HuH-7.5 (cell line): ENCODE data around the gene ATOH8.

Source experiments
- DNase-seq: peaks from one replicate; pipeline ENCODE4 v3.0.0; 2011; ENCODE audit warnings: low spot score

Gene ATOH8

GRCh38 chr2:85786865-85787264, 33.1 kb downstream of the ATOH8 start:
- no peak for DNase-seq

DNA sequence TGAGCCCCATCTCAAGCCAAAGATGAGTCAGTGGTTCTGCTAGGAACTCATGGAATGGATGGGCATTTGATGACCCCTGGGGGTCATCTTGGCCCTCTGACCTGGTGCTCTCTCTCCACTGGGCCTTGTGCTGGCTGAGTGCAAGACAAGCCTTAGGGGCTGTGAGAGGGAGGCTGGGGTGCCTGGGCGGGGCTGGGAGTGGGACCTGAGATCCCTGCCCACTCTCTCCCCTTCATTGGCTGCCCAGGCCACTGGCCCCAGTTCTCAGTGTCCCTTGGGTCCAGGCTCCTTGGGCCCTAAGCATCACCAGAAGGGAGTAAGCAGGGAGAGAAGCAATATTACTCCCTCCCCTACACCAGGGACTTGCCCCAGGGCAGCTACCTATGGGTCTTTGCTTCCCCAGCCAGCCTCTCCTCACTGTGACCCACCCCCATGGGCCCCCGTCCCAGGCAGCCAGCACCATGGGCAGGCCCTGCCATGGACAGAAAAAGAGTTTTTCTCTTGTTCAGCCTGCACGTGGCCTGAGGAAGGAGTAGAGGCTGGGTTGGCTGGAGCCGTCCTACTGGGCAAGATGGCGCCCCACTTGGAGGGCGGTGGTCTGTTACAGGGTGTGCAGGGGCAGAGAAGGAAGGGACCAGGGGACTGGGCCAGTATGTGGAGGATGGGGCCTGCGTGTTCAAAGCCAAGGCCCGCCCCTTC, 33.6 kb downstream of the ATOH8 start:
- no peak for DNase-seq

- no peak for DNase-seq
Observed at GRCh38 chr2:85787981-85788340, 34.2 kb downstream of the ATOH8 start.

DNA sequence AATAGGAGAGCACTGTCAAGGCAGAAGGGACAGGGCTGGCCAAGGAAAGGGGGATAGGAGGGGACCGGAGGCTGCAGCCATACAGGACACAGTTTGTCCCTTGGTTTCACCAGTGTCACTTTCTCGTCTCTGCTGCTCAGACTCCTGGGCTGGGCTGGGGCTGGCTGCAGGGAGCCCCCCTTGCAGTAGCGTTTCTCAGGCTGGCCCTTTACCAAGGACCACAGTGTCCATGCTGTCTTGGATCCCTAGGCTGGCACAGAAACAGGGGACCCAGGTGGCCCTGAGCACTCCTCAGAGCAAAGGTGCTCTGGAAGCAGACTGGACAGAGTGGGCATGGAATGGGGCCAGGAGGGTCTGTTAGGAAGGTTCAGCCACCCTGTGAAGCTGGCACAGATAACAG, 34.8 kb downstream of the ATOH8 start:
- DNase-seq = no peak

- DNase-seq = no peak
Observed at GRCh38 chr2:85789271-85789670, 35.5 kb downstream of the ATOH8 start.

GRCh38 chr2:85790032-85790431, 36.2 kb downstream of the ATOH8 start:
- DNase-seq = no peak

DNA sequence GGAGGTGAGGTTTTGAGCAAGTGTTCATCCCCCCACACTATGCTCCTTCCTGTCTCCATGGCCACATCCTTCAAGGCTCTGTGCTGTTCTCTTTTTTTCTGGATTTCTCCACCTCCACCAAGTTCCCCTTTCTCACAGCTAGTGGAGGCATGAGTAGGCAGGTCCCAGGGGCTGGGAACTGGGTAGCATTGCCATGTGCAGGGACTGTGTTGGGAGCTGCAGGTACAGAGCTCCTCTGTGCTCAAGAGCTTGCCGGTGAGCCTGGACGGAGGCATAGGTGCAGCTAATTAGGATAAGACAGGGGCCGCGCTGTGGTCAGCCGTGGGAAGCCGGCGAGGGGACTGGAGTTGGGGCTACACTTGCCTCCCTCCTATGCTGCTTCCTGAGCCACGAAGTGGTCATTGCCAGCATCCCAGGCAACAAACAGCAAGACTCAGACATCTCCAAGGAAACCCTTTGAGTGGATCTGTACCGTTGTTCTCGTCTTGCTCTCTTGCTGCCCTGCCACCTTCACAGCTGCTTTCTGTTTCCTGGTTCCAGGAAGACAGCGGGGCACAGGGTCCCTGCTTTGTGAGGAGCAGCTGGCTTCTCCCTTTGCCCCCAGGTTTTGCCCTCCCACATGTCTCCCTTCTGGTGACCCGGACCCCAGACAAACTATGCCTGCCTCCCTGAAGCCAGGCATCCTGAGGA, 36.9 kb downstream of the ATOH8 start:
- DNase-seq = no peak

DNA sequence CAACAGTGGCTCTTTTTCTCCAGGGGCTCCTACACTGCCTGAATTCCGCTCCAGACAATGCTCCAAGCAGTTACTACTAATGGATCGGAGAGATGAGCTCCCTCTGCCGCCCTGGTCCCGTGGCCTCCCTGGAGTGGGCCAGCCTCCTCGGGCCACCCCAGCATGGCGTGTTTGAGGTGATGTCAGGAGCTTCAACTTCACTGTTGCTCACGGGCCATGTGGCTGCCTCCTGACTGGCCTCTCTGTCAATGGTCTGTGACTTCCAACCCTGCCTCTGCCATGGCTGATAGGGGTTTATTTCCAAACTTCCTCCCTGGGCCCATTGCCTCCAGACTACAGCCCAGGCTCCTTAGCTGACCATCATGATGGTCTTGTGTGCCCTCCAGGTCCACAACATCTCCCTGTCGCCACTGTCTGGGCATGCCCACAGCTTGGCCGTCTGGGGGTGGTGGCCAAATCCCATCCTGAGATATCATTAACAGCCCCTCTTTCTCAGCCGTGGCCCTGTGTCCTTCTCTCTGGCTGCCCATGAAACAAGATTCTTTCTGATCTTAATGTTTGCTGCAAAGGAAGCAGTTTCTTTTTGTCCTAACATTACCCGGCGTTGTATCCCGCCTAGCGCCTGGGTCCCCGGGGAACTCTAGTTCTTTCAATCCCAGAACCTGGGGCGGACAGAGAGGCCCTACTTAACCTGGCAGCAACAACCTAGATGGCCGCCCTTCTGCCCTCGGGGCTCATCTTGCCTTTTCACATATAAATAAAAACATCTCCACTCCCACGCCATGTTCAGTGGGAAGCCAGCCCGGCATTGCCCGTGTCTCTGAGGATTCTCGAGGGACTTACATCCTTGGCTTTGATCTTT, 38.1 kb downstream of the ATOH8 start:
- no peak for DNase-seq

GRCh38 chr2:85792783-85793441, 39.1 kb downstream of the ATOH8 start:
- DNase-seq = no peak

GRCh38 chr2:85793584-85793983, 39.8 kb downstream of the ATOH8 start:
- DNase-seq = no peak

GRCh38 chr2:85794038-85794441, 40.2 kb downstream of the ATOH8 start:
- DNase-seq = no peak

DNA sequence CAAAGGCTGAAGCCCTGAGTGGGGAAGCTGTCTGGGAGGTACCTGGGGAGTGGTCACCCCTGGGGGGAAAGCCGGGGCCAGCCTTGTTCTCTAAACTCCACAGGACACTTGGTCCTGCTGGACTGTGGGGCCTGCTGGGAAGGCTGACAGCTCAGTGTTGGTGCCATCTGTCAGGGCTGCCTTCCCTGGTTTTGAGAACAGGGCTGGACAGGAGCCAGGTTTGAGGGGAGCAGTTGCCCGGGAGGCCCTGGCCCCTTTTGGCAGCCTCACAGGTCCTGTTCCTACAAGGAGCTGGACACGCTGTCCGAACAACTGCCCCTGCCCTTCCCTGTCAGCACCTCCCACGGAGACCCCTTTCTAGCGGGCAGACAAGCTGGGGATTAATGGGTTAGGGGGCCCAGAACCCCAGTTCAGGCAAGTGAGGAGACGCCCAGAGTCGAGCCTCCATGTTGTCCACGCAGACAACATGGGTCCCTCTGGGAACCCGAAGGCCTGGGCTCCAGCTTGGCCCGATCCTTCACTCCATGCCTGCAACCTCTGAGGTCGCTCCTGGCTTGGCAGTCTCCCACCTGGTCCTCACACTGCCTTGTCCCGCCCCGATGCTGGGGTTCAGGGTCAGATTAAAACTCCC, 40.8 kb downstream of the ATOH8 start:
- DNase-seq = no peak

GRCh38 chr2:85795331-85796045, 41.7 kb downstream of the ATOH8 start:
- no peak for DNase-seq

- no peak for DNase-seq
Observed at GRCh38 chr2:85796046-85796340, 42.2 kb downstream of the ATOH8 start.

DNA sequence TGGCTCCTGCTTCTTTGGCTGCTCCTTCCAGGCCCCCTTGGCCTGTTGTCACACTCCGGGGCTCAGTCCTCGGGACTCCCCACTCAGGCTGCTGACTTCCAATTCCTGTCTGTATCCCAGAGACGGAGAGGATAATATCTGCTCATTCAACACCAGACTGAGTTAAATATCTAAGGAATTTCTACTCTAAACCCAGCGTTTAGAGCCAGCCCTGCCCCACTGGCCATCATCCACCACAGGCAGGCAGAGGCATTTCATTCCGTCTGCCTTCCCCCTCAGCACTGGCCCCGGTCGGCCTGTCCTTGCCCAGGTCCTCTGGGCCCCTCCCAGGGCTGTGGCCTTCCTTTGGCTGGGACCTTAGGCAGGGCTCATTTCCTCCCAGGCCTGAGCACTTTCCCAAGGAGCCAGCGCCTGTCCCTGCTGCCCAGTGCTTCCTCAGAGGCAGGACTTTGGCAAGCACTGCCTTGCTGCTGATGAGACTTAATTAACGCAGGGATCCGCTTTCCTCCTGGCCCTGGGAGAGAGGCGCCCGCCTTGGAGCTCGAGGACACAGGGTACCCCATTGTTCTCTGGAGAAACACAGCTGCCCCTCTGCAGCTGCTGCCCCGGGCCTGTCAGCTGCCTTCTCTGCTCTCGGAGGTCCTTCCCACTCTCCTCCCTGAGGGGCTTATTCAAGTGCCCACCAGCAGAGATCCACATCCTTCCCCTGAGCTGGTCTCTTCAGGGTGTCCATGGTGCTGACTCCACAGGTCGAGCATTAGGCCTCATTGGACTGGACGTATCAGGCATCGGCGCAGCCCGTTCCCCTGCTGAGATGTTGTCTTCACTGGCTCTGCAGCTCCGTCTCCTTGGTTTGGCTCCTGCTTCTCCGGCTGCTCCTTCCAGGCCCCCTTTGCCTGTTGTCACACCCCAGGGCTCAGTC, 42.8 kb downstream of the ATOH8 start:
- no peak for DNase-seq

DNA sequence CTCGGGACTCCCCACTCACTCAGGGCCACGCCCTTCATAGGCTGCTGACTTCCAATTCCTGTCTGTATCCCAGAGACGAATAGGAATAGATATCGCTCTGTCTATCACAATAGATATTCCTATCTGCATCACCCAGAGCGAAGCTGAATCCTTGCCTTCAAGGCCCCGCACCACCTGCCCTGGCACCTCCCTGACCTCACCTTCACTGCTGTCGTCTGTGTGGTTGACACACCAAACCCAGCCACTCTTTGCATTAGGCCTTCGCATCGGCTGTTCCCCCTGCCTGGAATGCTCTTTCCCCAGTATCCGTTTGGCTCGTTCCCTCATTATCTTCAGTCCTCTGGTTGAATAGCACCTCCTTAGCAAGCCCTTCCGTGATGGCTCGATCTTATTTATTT, 43.5 kb downstream of the ATOH8 start:
- no peak for DNase-seq

DNA sequence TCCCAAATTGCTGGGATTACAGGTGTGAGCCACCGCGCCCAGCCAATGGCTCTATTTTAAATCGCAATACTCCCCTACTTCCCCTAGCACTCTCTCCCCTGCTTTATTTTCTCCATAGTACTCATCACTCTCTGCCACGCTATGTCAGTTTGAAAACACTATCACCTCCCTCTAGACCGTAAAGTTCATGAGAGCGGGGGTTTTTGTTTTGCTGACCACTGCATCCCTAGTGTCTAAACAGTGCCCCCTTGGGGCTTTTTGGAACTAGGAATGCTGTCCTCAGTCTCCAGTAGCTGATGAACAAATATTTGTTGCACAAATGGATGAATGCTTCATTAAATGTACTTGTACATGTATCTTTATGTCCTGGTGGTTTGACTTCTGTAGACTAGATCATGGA, 44.1 kb downstream of the ATOH8 start:
- peak; percentile 41 for DNase-seq

GRCh38 chr2:85799215-85799956, 45.6 kb downstream of the ATOH8 start:
- no peak for DNase-seq

GRCh38 chr2:85800586-85800985, 46.8 kb downstream of the ATOH8 start:
- DNase-seq = no peak

DNA sequence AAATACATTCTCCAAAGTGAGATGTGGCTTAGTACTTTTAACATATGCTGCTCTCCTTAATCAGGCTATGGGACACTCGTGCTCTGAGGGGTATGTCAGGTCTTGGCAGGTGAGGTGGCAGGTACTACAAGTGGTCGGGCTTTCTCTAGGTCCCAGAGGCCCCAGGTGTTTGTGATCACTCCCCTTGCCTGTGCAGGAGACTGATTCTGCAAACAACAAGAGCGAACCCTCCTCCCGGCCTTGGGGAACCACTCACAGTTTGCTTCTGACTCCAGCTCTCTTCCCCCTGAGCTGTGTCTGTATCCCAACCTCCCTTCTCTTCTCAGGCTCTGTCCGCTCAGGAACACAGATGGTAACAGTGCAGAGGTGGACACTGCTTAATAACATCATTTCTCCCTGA, 48.1 kb downstream of the ATOH8 start:
- no peak for DNase-seq
